GM12878 (cell line): Measurements from ENCODE around the gene ERVW-1. TPM values are rescaled to one million over a fixed set of nuclear protein-coding genes. Genes with fewer than 3 reads are reported as not detected.
A peak's percentile ranks its signal among the peaks of the same experiment; 100 is the strongest.

Experiments
- ATAC-seq: fragments of 200-7000 bp; cut with Tn5 transposase; 3 replicates; pipeline ENCODE4 v1.9.1; 2020; ENCODE audit warnings: mild to moderate bottlenecking, moderate library complexity
- BruUV-seq: library from RNA; stranded (reverse); fragments of 400-500 nt; replicated peaks from 2 replicates; lab custom pipeline; 2021; lab: Mats Ljungman, UMichigan
- CTCF ChIA-PET: fragments of 300-600 bp; sonication (Branson Sonifier 250); formaldehyde crosslinking; extraction: SDS; loops from one replicate; lab custom pipeline; 2021; ENCODE audit warnings: inconsistent platforms; lab: Yijun Ruan, JAX
- POLR2A ChIA-PET: fragments of 350-600 bp; formaldehyde crosslinking; extraction: SDS; loops from one replicate; lab custom pipeline; 2021; ENCODE audit warnings: inconsistent platforms; lab: Charles Lee
- RAD21 ChIA-PET: fragments of 300-600 bp; sonication (Branson Sonifier 250); formaldehyde crosslinking; loops from one replicate; lab custom pipeline; 2023; ENCODE audit warnings: antibody characterized with exemption; ENCODE audit not compliant: unreplicated experiment; lab: Charles Lee
- SMC1A ChIA-PET: fragments of 300-600 bp; sonication (Branson Sonifier 250); formaldehyde crosslinking; loops from one replicate; lab custom pipeline; 2023; ENCODE audit not compliant: unreplicated experiment, uncharacterized antibody; lab: Charles Lee
- DNase-seq: peaks from one replicate; pipeline ENCODE4 v3.0.0-alpha.2; 2011; ENCODE audit warnings: low read depth, low spot score
- FAIRE-seq: peaks from 3 replicates; lab custom pipeline; 2011; peaks lifted over from hg19 to GRCh38; lab: Jason Lieb, UNC
- H2AFZ ChIP-seq: 2 replicates; pipeline ENCODE4 v1.6.0; 2011; ENCODE audit warnings: low read depth, low read length, control low read depth; ENCODE audit not compliant: control insufficient read depth
- H3K27ac ChIP-seq: 2 replicates; pipeline ENCODE4 v1.5.1; 2011; ENCODE audit warnings: control low read depth; ENCODE audit not compliant: control insufficient read depth, insufficient read depth
- H3K27me3 ChIP-seq, 2 experiments: replicated peaks in 1 of 2; 2 replicates each; pipeline versions ENCODE4 v1.6.0 to v1.6.1; 2011; ENCODE audit warnings: low read length in 1 of 2; ENCODE audit not compliant: control insufficient read depth in 2 of 2, insufficient read depth in 2 of 2
- H3K36me3 ChIP-seq, 2 experiments: 2 replicates each; pipeline ENCODE4 v1.5.1; 2011; ENCODE audit warnings: low read length in 1 of 2; ENCODE audit not compliant: control insufficient read depth in 2 of 2, insufficient read depth in 2 of 2
- H3K4me1 ChIP-seq: 2 replicates; pipeline ENCODE4 v1.6.1; 2011; ENCODE audit warnings: mild to moderate bottlenecking, low read length, moderate library complexity, mixed read lengths; ENCODE audit not compliant: control insufficient read depth, insufficient read depth
- H3K4me2 ChIP-seq: 2 replicates; pipeline ENCODE4 v1.6.0; 2011; ENCODE audit warnings: control low read depth; ENCODE audit not compliant: control insufficient read depth, insufficient read depth
- H3K4me3 ChIP-seq: fragments of 200-600 bp; sonication (generic); 2 replicates; pipeline ENCODE4 v1.5.1; 2016
- H3K79me2 ChIP-seq: 2 replicates; pipeline ENCODE4 v1.6.0; 2011; ENCODE audit warnings: low read length; ENCODE audit not compliant: control insufficient read depth, insufficient read depth
- H3K9ac ChIP-seq: 2 replicates; pipeline ENCODE4 v1.8.0; 2011; ENCODE audit warnings: low read length, control low read depth, mixed read lengths; ENCODE audit not compliant: control insufficient read depth, insufficient read depth
- H3K9me3 ChIP-seq: replicated peaks from 3 replicates; pipeline ENCODE4 v1.5.1; 2011; ENCODE audit warnings: mild to moderate bottlenecking, low read length; ENCODE audit not compliant: control insufficient read depth, insufficient read depth
- H4K20me1 ChIP-seq: 2 replicates; pipeline ENCODE4 v1.6.0; 2011; ENCODE audit not compliant: control insufficient read depth, insufficient read depth
- CBFB ChIP-seq: IDR thresholded peaks from 2 replicates; pipeline ENCODE4 v1.6.1; 2016; ENCODE audit warnings: antibody characterized with exemption, low read depth
- CREM ChIP-seq: IDR thresholded peaks from 2 replicates; pipeline ENCODE4 v1.6.1; 2014; ENCODE audit warnings: antibody characterized with exemption, low read depth
- ESRRA ChIP-seq: IDR thresholded peaks from 2 replicates; pipeline ENCODE4 v1.6.1; 2012; ENCODE audit warnings: mild to moderate bottlenecking, low read length, improper control_type of control experiment
- JUNB ChIP-seq: IDR thresholded peaks from 2 replicates; pipeline ENCODE4 v1.6.1; 2016; ENCODE audit warnings: antibody characterized with exemption, mild to moderate bottlenecking
- MEF2B ChIP-seq: fragments of 450-650 bp; IDR thresholded peaks from 2 replicates; pipeline ENCODE4 v1.6.1; 2018; ENCODE audit warnings: mild to moderate bottlenecking, moderate library complexity; ENCODE audit not compliant: partially characterized antibody, poor library complexity, severe bottlenecking
- NRF1 ChIP-seq: conservative IDR thresholded peaks from 2 replicates; pipeline ENCODE4 v1.6.1; 2011; ENCODE audit warnings: mild to moderate bottlenecking, low read depth, low read length, improper control_type of control experiment
- PAX8 ChIP-seq: fragments of 450-650 bp; IDR thresholded peaks from 2 replicates; pipeline ENCODE4 v1.6.1; 2017; ENCODE audit warnings: mild to moderate bottlenecking, moderate library complexity
- SMC3 ChIP-seq: IDR thresholded peaks from 2 replicates; pipeline ENCODE4 v1.6.1; 2011; ENCODE audit warnings: low read length, improper control_type of control experiment, borderline replicate concordance
- SREBF1 ChIP-seq: IDR thresholded peaks from 2 replicates; pipeline ENCODE4 v1.6.1; 2012; ENCODE audit warnings: mild to moderate bottlenecking, low read length
- SREBF2 ChIP-seq: IDR thresholded peaks from 2 replicates; pipeline ENCODE4 v1.6.1; 2012; ENCODE audit warnings: mild to moderate bottlenecking, low read length
- ZNF207 ChIP-seq: fragments of 450-650 bp; IDR thresholded peaks from 2 replicates; pipeline ENCODE4 v1.6.1; 2014; ENCODE audit warnings: antibody characterized with exemption, mild to moderate bottlenecking, borderline replicate concordance
- WGBS: methylation state at CpG from one replicate; pipeline ENCODE4 v1.1.6; 2016; ENCODE audit warnings: low lambda C conversion rate; ENCODE audit not compliant: insufficient replicate concordance, insufficient coverage; ENCODE audit errors: missing lambda C conversion rate; 5-methylcytosine and 5-hydroxymethylcytosine counted together
- in situ Hi-C: fragments of 300-500 bp; cut with MboI; formaldehyde crosslinking; loops from 9 replicates; pipeline ENCODE4 v1.14.3; 2018; ENCODE audit warnings: mixed read lengths
- intact Hi-C: fragments of 100-400 bp; cut with micrococcal nuclease; formaldehyde crosslinking; loops from one replicate; pipeline ENCODE4 v1.14.2; 2022; ENCODE audit not compliant: unreplicated experiment
- polyA plus RNA-seq, 11 experiments: library from polyadenylated mRNA; depleted of rRNA in 4 of 11; unstranded in 6 of 11; stranded (reverse) in 5 of 11; fragments of >200 nt; fragmentation: Nextera tagmentation in 4 of 11; fragmentation: Illumina TruSeq in 1 of 11; extraction: Ambion mirVana in 4 of 11; extraction: Trizol in 1 of 11; gene quantifications; 1 replicate in 1 of 11; 2 replicates in 10 of 11; pipeline versions ENCODE4 v1.2.1 to v1.2.3, GENCODE V29; 2011 to 2016; ENCODE audit warnings: inconsistent platforms in 2 of 11, missing spikeins in 2 of 11, low read depth in 1 of 11
- total RNA-seq, 4 experiments: library from RNA; depleted of rRNA in 3 of 4; stranded (reverse); fragments of >200 nt in 3 of 4; fragmentation: Illumina TruSeq in 1 of 4; extraction: Trizol in 1 of 4; gene quantifications; 2 replicates each; pipeline versions ENCODE4 v1.2.1 to v1.2.3, GENCODE V29; 2013 to 2021
- TF ChIP-seq, protein P1 (sequence below): fragments of 450-650 bp; IDR thresholded peaks from 2 replicates; pipeline ENCODE4 v1.6.1; 2018; ENCODE audit warnings: borderline replicate concordance, mild to moderate bottlenecking; ENCODE audit not compliant: partially characterized antibody
- TF ChIP-seq, protein P2 (sequence below): IDR thresholded peaks from 2 replicates; pipeline ENCODE4 v1.6.1; 2011; ENCODE audit warnings: borderline replicate concordance, low read depth, mild to moderate bottlenecking, moderate library complexity, mixed read lengths, low read length; ENCODE audit not compliant: insufficient read depth; ENCODE audit errors: extremely low read length

The ERVW-1 gene
- total and polyA plus RNA-seq, 10 of the 15 experiments (the other 5 are each of a cell fraction or from before 2014, with no cell fraction given), result 0.05 TPM; not detected in 9

DNA sequence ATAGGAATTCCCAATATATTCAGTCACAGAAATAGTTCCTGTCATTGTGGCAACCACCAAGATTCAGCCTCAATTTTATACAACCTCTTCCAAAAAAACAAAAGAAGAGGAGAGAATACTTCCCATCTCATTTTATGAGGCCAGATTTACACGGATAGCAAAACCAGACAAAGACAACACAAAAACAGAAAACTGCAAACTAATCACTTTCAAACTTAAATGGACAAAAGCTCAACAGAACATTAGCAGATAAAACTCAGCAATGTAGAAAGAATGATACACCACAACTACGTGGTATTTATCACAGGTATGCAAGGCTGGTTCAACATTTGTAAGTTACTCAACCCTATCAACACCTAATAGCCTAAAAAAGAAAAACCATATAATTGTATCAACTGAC lies 28.6 kb upstream of the ERVW-1 start (continued):
- no peak for TF ChIP-seq ZNF207
- TF ChIP-seq JUNB, result no peak
- TF ChIP-seq, all 136 proteins: peak for 0

DNA sequence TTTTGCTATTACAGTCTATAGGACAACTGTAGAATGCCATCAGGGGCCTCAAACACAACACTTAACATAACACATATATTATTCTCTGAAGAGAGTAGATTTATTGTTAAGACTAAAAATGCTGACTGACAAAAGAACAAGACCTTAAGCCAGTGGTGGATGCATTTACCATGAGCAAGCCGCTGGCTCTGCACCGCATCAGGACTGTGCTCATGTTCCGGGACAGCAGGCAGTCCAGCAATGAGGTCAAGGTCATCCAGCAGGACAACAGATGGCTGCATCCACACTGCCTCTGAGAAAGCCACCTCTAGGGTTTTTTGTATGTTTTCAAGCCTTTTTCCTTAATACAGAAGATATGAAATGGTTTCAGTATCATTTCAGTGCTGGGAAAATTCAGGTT lies 26.8 kb upstream of the ERVW-1 start:
- Histone ChIP-seq H3K4me1 (no peaks in the 10 kb centered on the region), H3K27ac (no peak overlapping the region), H4K20me1 (no peaks in the 10 kb centered on the region), H3K79me2 (no peaks in the 10 kb centered on the region), H3K36me3 (no peaks in the 10 kb centered on the region; a peak in 2 of 4 replicates), H2AFZ (no peak overlapping the region), H3K27me3 (no peaks in the 10 kb centered on the region), H3K4me3 (no peak overlapping the region), H3K9me3 (no peaks in the 10 kb centered on the region), H3K4me2 (no peak overlapping the region), H3K9ac (no peak overlapping the region)
- in situ Hi-C loops (no loop called here), intact Hi-C loops (no loop called here)
- no peak for FAIRE-seq
- no peak for ATAC-seq
- ChIA-PET CTCF (no interaction called here), RAD21 (no interaction called here), POLR2A (no interaction called here), SMC1A (no interaction called here)
- TF ChIP-seq SMC3, result no peak
- TF ChIP-seq ESRRA, result no peak
- DNase-seq, result no peak
- BruUV-seq, result no TSS peak
- 96% methylated on average over 3 of the region's 3 CpGs for WGBS

DNA sequence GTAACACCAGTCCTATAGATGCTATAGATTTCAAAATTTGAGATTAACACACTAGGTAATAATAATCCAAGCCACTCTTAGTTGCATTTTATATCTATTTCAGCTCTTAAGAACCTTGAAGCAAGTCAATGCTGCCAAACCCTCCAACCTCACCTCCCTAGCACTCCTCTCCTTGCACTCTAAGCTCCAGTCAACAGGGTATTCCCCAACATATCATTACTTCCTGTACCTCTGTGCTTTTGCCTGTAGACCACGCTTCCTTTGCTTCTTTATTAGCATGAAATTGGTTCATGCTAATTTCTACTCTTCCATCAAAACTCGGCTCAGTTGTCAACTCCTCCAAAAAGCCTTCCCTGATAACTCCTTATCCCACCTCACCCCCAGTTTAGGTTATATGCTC lies 26.0 kb upstream of the ERVW-1 start:
- ATAC-seq (0 out of 3 replicates have a peak, but pooled peaks have one; percentile 30), FAIRE-seq (no peak), DNase-seq (no peak)
- CTCF ChIA-PET, result no interaction called here
- in situ Hi-C loops, result no loop called here
- H3K4me1 ChIP-seq, result no peaks in the 10 kb centered on the region
- SMC1A ChIA-PET, result interaction anchor here (1.3 kb wide), 1 partner anchor 15 kb away, joined by 3 read pairs; no protein-coding TSS in a partner anchor
- H3K4me2 ChIP-seq, result no peak overlapping the region
- no peaks in the 10 kb centered on the region for H3K27me3 ChIP-seq
- H2AFZ ChIP-seq, result no peak overlapping the region
- POLR2A ChIA-PET, result no interaction called here
- no TSS peak for BruUV-seq
- H4K20me1 ChIP-seq, result no peaks in the 10 kb centered on the region
- H3K9ac ChIP-seq, result no peak overlapping the region
- no peak overlapping the region for H3K27ac ChIP-seq
- RAD21 ChIA-PET, result no interaction called here
- no peaks in the 10 kb centered on the region for H3K79me2 ChIP-seq
- no peak overlapping the region for H3K4me3 ChIP-seq
- H3K36me3 ChIP-seq, result no peaks in the 10 kb centered on the region; a peak in 2 of 4 replicates
- intact Hi-C loops, result no loop called here
- 47% methylated on average over 2 of the region's 2 CpGs for WGBS
- H3K9me3 ChIP-seq, result no peaks in the 10 kb centered on the region
- TF ChIP-seq PAX8, result no peak
- TF ChIP-seq, protein P1, sequence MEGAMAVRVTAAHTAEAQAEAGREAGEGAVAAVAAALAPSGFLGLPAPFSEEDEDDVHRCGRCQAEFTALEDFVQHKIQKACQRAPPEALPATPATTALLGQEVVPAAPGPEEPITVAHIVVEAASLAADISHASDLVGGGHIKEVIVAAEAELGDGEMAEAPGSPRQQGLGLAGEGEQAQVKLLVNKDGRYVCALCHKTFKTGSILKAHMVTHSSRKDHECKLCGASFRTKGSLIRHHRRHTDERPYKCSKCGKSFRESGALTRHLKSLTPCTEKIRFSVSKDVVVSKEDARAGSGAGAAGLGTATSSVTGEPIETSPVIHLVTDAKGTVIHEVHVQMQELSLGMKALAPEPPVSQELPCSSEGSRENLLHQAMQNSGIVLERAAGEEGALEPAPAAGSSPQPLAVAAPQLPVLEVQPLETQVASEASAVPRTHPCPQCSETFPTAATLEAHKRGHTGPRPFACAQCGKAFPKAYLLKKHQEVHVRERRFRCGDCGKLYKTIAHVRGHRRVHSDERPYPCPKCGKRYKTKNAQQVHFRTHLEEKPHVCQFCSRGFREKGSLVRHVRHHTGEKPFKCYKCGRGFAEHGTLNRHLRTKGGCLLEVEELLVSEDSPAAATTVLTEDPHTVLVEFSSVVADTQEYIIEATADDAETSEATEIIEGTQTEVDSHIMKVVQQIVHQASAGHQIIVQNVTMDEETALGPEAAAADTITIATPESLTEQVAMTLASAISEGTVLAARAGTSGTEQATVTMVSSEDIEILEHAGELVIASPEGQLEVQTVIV, result no peak
- TF ChIP-seq, protein P2, sequence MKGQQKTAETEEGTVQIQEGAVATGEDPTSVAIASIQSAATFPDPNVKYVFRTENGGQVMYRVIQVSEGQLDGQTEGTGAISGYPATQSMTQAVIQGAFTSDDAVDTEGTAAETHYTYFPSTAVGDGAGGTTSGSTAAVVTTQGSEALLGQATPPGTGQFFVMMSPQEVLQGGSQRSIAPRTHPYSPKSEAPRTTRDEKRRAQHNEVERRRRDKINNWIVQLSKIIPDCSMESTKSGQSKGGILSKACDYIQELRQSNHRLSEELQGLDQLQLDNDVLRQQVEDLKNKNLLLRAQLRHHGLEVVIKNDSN, result no peak
- no peak for TF ChIP-seq CREM
- TF ChIP-seq NRF1, result no peak
- TF ChIP-seq CBFB, result no peak
- TF ChIP-seq SREBF2, result no peak
- TF ChIP-seq SREBF1, result no peak
- no peak for TF ChIP-seq MEF2B
